ENCODE measurements around the gene CA6.
"Not testable (repeated sequence)": the region's sequence is repeated elsewhere in the genome, so short reads cannot be mapped to it uniquely, and the experiment has no call there.

CA6 gene

DNA sequence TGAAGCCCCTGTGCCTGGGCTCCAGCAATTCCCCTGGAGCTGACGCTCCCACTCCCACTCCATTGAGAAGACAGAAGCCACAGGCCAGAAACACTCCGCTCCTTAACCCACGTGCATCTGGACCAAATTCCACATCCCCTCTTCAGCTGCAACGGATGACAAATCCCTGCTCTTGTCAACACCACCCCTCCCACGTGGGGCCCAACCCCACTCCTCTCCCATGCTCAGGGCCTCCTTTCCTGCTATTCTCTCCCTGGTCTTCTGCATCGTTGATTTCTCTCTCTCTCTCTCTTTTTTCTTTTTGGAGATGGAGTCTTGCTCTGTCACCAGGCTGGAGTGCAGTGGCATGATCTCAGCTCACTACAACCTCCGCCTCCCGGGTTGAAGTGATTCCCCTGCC is 18.3 kb downstream of the CA6 start:
- Histone ChIP-seq H2AFZ (ENCODE audit: low read depth) (no peak overlapping the region), H3K9ac (no peak overlapping the region), H3K4me1 (ENCODE audit: low read depth, poor library complexity, severe bottlenecking) (no peaks in the 10 kb centered on the region), H3K4me2 (no peak overlapping the region), H4K20me1 (ENCODE audit: insufficient read depth) (no peaks in the 10 kb centered on the region), H3K79me2 (ENCODE audit: insufficient read depth, low read depth) (no peaks in the 10 kb centered on the region), H3K36me3 (ENCODE audit: insufficient read depth) (no peaks in the 10 kb centered on the region), H3K27ac (no peak overlapping the region), H3K4me3 (IDR thresholded peaks at IDR 0.05; ENCODE audit: insufficient read depth, low read depth, low read length) (no peak overlapping the region), H3K27me3 (ENCODE audit: insufficient read depth, low read depth) (no peaks in the 10 kb centered on the region)
- TF ChIP-seq, protein P1, sequence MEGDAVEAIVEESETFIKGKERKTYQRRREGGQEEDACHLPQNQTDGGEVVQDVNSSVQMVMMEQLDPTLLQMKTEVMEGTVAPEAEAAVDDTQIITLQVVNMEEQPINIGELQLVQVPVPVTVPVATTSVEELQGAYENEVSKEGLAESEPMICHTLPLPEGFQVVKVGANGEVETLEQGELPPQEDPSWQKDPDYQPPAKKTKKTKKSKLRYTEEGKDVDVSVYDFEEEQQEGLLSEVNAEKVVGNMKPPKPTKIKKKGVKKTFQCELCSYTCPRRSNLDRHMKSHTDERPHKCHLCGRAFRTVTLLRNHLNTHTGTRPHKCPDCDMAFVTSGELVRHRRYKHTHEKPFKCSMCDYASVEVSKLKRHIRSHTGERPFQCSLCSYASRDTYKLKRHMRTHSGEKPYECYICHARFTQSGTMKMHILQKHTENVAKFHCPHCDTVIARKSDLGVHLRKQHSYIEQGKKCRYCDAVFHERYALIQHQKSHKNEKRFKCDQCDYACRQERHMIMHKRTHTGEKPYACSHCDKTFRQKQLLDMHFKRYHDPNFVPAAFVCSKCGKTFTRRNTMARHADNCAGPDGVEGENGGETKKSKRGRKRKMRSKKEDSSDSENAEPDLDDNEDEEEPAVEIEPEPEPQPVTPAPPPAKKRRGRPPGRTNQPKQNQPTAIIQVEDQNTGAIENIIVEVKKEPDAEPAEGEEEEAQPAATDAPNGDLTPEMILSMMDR (conservative IDR thresholded peaks at IDR 0.05; ENCODE audit: low read depth, low read length): no peak

DNA sequence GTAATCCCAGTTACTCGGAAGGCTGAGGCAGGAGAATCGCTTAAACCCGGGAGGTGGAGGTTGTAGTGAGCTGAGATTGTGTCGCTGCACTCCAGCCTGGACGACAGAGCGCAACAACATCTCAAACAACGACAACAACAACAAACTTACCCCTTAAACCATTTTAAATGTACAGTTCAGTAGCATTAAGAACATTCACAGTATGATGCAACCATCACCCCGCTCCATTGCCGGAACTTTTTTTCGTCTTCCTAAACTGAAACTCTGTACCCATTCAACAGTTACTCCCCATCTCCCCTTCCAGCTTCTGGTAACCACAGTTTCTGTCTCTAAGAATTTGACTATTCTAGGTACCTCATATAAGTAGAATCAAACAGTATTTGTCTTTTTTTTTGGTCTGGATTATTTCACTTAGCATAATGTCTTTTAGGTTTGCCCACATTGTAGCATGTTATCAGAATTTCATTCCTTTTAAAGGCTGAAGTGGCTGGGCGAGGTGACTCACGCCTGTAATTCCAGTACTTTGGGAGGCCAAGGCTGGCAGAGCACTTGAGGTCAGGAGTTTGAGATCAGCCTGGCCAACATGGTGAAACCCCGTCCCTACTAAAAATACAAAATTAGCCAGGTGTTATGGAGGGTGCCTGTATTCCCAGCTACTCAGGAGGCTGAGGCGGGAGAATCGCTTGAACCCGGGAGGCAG is 19.6 kb downstream of the CA6 start:
- no peak overlapping the region for H3K4me2 ChIP-seq
- no peak overlapping the region for H3K4me3 ChIP-seq (IDR thresholded peaks at IDR 0.05; ENCODE audit: insufficient read depth, low read depth, low read length)
- no peak overlapping the region for H3K9ac ChIP-seq
- H2AFZ ChIP-seq (ENCODE audit: low read depth): no peak overlapping the region
- no peak overlapping the region for H3K27ac ChIP-seq
- no peaks in the 10 kb centered on the region for H3K79me2 ChIP-seq (ENCODE audit: insufficient read depth, low read depth)
- no peaks in the 10 kb centered on the region for H3K27me3 ChIP-seq (ENCODE audit: insufficient read depth, low read depth)
- TF ChIP-seq, protein P1 (conservative IDR thresholded peaks at IDR 0.05; ENCODE audit: low read depth, low read length): no peak
- no peaks in the 10 kb centered on the region for H3K4me1 ChIP-seq (ENCODE audit: low read depth, poor library complexity, severe bottlenecking)
- H3K36me3 ChIP-seq (ENCODE audit: insufficient read depth): no peaks in the 10 kb centered on the region
- no peaks in the 10 kb centered on the region for H4K20me1 ChIP-seq (ENCODE audit: insufficient read depth)

DNA sequence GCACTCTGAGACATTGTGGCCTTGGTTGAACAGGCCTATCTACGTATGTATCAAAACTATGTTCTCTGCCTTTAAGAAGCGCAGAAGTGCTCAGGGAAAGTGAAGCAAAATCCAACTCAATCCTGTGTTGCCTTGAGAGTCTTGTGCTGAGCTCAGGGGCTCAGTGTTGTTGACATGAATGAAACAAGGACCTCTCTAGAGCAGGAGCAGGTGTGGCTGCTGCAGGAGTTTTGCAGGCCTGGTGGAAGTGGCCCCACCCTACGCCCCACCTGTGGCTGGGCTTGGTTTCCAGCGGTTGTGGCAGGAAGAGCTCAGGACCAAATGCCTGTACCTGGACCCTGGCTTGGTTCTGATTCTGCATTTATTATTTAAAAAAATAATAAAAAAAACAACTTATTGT is 20.9 kb downstream of the CA6 start:
- Histone ChIP-seq H3K9ac (no peak overlapping the region), H3K4me3 (IDR thresholded peaks at IDR 0.05; ENCODE audit: insufficient read depth, low read depth, low read length) (no peak overlapping the region), H4K20me1 (ENCODE audit: insufficient read depth) (no peaks in the 10 kb centered on the region), H3K27me3 (ENCODE audit: insufficient read depth, low read depth) (no peaks in the 10 kb centered on the region), H3K27ac (no peak overlapping the region), H3K36me3 (ENCODE audit: insufficient read depth) (no peaks in the 10 kb centered on the region), H3K79me2 (ENCODE audit: insufficient read depth, low read depth) (no peaks in the 10 kb centered on the region), H3K4me2 (no peak overlapping the region), H2AFZ (ENCODE audit: low read depth) (no peak overlapping the region), H3K4me1 (ENCODE audit: low read depth, poor library complexity, severe bottlenecking) (no peaks in the 10 kb centered on the region)
- TF ChIP-seq, protein P1 (conservative IDR thresholded peaks at IDR 0.05; ENCODE audit: low read depth, low read length): no peak

DNA sequence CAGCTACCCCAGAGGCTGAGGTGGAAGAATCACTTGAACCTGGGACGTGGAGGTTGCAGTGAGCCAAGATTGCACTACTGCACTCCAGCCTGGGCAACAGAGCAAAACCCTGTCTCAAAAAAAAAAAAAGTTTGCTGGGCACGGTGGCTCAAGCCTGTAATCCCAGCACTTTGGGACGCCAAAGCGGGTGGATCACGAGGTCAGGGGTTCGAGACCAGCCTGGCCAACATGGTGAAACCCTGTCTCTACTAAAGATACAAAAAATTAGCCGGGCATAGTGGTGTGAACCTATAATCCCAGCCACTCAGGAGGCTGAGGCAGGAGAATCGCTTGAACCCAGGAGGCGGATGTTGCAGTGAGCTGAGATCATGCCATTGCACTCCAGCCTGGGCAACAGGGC is 23.2 kb downstream of the CA6 start:
- not testable (repeated sequence) for H3K4me3 ChIP-seq (IDR thresholded peaks at IDR 0.05; ENCODE audit: insufficient read depth, low read depth, low read length); H4K20me1 ChIP-seq (ENCODE audit: insufficient read depth); H2AFZ ChIP-seq (ENCODE audit: low read depth); H3K27me3 ChIP-seq (ENCODE audit: insufficient read depth, low read depth); H3K27ac ChIP-seq; H3K36me3 ChIP-seq (ENCODE audit: insufficient read depth); H3K4me2 ChIP-seq; H3K9ac ChIP-seq; H3K4me1 ChIP-seq (ENCODE audit: low read depth, poor library complexity, severe bottlenecking); H3K79me2 ChIP-seq (ENCODE audit: insufficient read depth, low read depth)

DNA sequence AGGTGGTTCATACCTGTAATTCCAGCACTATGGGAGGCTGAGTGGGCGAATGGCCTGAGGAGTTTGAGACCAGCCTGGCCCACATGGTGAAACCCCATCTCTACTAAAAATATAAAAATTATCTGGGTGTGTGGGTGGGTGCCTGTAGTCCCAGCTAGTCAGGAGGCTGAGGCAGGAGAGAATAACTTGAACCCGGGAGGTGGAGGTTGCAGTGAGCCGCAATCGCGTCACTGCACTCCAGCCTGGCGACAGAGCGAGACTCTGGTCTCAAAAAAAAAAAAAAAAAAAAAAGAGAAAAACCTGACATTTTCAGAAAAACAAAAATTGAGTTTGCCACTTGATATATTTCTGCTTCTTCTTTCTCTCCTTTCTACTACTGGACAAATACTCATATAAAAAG is 24.3 kb downstream of the CA6 start:
- H2AFZ ChIP-seq (ENCODE audit: low read depth): no peak overlapping the region
- H3K36me3 ChIP-seq (ENCODE audit: insufficient read depth): no peaks in the 10 kb centered on the region
- no peaks in the 10 kb centered on the region for H3K27me3 ChIP-seq (ENCODE audit: insufficient read depth, low read depth)
- no peaks in the 10 kb centered on the region for H3K79me2 ChIP-seq (ENCODE audit: insufficient read depth, low read depth)
- H3K4me3 ChIP-seq (IDR thresholded peaks at IDR 0.05; ENCODE audit: insufficient read depth, low read depth, low read length): no peak overlapping the region
- no peak overlapping the region for H3K27ac ChIP-seq
- H4K20me1 ChIP-seq (ENCODE audit: insufficient read depth): no peaks in the 10 kb centered on the region
- no peak overlapping the region for H3K9ac ChIP-seq
- TF ChIP-seq, protein P1 (conservative IDR thresholded peaks at IDR 0.05; ENCODE audit: low read depth, low read length): no peak
- H3K4me1 ChIP-seq (ENCODE audit: low read depth, poor library complexity, severe bottlenecking): no peaks in the 10 kb centered on the region
- H3K4me2 ChIP-seq: no peak overlapping the region

Data from KMS-11 (cell line).